SHP77 treated with DMSO at 0.1 percent for 48 hours (cell line): ENCODE measurements around the gene PCYOX1L.

ENCODE experiments used
- DNase-seq: peaks from one replicate; lab custom pipeline; 2025; lab: John Stamatoyannopoulos, UW

Gene PCYOX1L, protein sequence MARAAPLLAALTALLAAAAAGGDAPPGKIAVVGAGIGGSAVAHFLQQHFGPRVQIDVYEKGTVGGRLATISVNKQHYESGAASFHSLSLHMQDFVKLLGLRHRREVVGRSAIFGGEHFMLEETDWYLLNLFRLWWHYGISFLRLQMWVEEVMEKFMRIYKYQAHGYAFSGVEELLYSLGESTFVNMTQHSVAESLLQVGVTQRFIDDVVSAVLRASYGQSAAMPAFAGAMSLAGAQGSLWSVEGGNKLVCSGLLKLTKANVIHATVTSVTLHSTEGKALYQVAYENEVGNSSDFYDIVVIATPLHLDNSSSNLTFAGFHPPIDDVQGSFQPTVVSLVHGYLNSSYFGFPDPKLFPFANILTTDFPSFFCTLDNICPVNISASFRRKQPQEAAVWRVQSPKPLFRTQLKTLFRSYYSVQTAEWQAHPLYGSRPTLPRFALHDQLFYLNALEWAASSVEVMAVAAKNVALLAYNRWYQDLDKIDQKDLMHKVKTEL

DNA sequence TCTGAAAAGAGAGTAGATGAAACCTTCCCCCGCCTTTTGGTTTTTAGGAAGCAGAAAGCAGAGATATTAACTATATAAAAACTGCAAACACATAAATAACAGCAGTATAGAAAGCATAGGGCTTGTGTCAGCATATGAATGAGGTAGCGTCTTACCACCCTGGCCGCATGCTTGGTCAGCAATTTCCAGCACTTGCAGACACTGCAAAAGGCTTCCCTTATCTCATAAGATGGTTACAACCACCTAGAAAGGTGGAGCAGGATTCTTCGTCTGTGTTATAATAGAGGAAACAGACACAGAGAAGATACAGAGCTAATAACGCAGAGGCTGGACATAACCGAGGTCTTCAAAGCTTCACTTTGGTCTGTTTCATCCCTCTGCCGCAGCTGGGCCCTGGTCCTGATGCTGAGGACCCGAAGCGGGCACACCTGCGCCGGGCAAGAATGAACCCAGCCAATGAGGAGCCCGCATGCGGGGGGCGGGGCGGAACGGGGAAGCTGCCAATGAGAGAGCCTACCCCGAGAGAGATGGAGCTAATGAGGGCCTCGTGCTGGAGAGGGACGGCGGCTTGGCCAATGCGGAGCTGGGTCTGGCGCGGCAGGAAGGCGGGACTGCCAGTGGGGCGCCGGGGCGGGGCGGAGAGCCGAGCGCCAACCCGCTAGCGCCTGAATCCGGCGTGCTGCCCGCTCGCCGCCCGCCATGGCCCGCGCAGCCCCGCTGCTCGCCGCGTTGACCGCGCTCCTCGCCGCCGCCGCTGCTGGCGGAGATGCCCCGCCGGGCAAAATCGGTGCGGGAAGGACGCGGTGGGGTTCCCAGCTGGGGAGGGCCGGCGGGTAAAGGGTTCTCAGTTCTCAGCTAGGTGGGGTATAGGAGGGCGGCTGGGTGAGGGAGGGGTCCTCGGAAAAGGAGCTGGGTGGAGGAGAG, at the start of gene PCYOX1L:
TSS of gene PCYOX1L (plus strand) at position 677 of the 924 bp plus-strand sequence. CDS start at position 700, 23 bp downstream.
- peak; percentile 94 for DNase-seq

DNA sequence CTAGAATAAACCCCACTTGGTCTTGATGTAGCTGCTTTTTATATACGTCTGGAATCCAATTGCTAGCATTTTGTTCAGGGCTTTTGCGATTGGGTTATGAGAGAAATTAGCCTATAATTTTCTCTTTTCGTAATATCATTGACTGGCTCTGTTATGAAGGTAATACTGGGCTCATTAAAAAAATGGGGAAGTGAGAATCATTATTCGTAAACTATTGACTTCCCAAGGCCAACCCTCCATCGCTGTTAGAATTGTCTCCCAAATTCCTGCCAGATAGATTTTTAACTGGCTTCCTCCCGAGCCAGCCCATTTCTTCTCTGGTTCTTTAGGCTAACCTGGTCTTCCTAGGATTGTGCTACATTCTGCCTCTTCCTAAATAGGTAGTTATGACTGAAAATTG, 48.5 kb upstream of the PCYOX1L start:
- no peak for DNase-seq

DNA sequence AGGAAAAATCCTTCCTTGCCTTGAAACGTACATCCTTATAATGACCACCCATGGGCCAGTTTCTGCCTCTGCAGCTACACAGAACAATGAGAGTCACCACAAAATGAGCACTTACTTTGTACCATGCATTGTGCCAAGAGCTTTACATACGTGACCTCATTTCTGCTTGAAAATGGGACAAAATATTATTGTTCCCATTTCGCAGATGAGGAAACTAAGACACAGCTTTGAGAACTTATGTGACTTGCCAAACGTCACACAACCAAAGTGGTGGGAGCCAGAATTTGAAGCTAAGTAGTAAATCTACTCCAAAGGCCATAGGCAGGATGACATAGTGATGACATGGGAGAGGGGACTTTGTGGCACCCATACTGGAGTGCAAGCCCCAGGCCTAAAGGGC, 47.4 kb upstream of the PCYOX1L start:
- DNase-seq: no peak

DNA sequence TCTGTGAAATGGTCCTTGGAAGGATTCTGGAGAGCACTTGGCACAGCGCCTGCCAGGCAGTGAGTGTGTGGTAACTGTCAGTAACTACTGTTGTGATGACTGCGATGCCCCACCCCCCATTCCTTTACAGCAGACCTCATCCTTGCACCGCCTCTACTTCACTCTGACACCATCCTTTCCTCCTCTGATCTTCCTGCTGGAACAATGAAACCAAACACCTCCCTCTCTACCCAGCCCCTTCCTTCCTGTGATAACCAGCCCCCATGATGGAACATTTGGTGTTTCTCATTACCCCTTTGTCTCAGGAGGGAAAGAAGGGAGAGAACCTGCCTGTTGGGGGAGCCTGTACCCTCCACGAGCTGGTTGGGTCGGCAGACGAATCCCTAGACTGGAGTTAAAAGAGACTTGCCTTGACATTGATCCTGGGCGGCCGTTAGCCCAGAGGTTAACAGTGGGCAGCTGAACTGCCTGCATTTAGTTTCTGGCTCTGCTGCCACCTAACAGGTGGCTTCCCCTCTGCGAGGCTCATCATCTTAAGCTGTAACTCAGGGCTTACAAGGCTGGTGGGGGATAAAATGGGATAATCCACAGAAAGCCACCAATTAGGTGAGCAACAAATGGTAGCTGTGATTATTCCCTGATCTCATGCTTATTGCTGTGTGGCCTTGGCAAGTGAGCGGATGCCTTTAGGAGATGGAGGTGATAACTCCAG, 46.7 kb upstream of the PCYOX1L start:
- DNase-seq: no peak

DNA sequence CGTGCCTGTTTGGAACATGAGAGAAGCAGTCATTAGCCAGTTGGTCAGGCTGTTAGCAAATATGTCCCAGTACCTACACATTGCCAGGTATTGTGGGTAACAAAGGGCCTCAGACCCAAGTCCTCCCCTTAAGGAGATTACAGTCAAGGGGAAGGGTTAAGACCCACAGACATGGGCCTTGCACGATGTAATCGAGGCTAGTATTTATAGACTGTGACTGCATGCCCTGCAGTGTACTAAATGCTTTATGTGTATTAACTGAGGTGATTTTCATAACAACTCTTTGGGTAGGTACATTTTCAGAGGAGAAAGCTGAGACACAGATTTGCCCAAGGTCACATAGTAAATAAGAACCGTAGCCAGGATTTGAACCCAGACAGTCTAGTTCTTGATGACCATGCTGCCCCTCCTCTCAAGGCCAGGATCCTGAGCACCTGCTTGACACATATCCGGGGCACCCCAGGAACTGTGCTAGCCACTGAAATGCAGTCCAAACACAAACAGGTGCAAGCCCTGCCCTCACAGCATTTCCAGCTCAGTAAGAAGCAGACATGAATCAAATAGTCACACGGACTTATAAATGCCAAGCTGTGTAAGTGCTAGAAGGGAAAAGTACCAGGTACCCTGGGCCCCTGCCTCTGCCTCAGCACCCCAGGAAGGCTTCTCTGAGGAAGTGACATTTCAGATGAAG, 44.5 kb upstream of the PCYOX1L start:
- peak; percentile 40 for DNase-seq

DNA sequence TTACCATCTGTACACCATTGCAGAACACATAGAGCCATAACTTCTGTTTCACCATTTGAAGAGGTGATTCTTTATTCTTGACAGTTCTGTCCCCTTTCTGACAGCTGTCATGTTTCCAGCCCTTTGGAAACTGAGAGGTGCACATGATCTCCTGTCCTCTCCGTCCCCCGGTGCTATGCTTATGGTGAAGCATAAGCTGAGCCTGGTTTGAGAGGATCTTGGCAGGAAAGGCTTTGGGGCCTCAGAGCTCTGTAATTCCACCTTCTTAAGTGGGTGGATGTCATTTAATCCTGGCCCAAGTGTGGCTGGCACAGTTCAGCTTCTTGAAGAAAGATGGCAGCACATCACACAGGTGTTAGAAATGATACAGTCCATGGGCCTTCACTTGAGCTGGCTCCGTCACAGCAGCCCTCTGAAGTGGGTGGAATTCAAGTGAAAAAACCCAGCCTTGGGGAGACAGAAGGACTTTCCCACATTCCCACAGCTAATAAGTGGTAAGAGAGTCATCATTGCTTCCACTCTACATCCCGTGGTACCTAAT, 43.2 kb upstream of the PCYOX1L start:
- no peak for DNase-seq

DNA sequence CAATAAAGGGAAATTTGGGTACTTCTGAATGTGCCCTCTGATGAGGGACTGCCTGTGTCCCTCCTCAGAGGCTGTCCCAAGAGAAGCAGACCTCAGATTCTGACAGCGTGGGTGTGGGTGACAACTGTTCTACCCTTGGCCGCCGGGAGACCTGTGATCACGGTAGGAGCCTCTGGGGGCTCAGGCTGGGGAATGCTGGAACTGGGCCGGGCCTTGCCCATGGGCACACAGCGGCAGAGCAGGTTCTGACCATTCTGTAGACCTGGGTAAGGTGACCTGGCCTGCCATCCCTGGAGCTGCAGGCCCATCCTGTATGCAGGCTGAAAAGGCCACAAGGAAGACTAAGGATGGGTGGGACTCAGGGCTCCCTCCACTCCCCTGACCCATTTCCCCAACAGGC, 42.1 kb upstream of the PCYOX1L start:
- no peak for DNase-seq

DNA sequence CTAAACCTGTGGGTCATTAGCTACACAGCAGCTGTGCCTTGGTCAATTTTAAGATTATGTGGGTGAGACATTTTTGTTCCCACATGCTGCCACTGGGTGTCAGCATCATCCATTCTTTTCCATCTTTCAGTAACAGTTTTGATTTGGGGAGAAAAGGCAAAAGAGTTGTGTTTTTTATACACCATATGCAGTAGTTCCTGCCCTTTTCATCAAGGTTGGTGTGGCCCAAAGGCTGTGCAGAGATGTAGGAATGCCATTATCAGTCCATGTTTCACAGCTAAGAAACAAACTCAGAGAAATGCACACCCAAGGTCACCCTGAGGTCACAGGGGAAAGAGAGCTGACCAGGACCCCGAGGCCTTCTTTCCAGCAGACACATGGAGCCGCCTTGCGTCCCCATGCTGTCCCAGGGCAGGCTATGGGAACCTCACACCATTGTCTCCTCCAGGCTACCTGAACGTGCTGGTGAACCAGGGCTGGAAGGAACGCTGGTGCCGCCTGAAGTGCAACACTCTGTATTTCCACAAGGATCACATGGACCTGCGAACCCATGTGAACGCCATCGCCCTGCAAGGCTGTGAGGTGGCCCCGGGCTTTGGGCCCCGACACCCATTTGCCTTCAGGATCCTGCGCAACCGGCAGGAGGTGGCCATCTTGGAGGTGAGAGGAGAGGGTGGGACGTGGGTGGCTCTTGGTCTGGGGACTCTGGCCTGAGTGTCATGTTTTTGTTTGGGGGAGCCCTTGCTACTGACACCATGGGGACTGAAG, 40.4 kb upstream of the PCYOX1L start:
- DNase-seq: peak; percentile 51

DNA sequence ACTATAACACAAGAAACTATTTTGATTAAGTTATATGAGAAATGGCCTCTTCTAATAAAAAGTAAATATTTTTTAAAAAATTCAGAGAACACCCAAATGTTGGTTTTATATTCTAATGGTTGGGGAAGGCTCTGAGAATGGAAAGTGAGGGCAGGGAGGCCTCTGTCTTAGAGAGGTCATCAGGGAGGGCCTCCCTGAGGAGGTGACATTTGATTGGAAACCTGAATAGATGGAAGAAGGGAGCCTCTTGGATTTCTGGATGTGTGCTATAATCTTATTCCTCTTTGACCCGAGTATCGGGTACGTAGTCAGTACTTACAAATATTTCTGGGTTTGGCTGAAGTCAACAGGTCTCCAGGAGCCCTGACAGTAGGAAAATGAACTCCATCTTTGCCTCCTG, 38.7 kb upstream of the PCYOX1L start:
- DNase-seq: no peak

DNA sequence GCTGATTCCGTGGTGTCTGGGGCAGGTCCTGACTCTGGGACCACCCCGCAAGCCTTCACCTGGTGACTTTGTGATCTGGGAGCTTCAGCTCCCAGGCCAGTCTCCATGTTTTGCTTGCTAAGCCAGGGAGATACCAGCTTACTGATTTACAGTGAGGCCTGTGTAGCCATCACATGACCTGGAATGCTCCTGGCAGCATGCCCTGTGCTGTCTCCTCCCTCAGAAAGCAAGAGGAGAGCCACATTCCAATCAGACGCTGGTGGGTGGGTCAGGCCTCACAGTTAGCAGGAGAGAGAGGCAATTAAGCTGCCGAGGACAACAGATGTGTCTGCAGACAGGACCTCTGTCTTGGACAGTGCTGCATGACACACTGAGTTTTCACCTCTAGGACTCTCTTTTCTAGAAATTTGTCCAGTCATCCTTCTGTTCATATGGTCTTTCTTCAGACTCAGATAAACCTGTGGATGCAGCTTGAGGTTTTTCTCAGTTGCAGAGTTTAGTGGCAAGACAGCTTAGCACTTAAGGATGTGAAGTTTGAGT, 37.0 kb upstream of the PCYOX1L start:
- DNase-seq: peak; percentile 80

DNA sequence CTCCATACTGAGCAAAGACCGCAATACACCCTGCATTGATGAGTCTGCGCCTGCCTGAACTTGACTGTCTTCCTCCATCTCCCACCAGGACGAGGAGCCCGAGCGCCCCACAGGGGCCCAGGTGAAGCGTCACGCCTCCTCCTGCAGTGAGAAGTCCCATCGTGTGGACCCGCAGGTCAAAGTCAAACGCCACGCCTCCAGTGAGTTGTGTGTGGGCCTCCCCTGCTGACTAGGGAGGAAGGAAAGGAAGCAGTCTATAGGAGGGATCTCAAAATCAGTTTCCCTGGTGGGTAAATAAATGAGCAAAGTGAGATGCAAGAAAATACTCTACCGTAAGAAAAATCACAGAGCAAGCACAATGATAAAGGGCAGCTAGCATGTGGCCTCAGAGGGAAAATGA, 35.3 kb upstream of the PCYOX1L start:
- no peak for DNase-seq

DNA sequence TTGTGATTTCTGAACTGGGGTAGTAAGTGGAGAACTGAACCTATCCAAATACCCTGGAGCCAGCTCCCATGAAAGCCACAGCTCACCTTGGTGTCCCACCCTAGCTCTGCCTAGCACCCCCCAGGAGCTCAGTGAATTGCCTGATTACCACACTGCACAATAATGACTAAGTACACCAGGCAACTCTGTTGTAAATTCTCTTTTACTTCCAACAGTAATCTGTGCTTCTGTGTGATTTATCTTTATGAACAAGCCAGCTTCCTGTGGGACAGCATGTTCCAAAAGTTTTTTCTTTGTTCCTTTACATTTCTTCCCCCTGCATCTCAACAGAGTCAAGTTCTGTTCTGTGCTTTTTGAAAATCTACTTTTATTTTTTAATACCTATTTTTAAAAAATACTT, 34.6 kb upstream of the PCYOX1L start:
- DNase-seq: no peak

DNA sequence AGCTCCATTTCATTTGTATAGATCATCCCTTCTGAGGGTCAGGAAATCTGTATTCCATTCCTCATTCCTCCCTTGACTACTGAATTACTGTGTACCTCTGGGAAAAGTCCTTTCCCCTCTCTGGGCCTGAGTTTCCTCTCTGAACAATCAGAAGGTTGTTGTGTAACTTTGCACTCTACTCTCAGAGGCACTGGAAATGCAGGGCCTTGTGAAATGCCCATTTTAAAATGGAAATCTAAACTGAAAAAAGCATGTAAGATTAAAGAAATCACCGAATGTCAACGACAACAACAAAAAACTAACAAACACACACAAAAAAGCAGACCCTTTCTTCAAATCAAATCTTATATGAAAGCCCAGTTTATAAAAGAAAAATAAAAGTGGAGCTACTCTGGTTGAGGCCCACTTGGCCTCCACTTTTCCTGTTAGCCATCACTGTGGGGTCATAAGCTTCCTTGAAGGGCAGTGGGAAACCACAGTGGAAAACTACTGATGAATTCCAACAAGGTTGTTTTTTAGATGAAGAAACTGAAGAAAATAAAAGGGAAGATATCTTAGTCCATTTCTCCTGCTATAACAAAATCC, 34.1 kb upstream of the PCYOX1L start:
- no peak for DNase-seq

DNA sequence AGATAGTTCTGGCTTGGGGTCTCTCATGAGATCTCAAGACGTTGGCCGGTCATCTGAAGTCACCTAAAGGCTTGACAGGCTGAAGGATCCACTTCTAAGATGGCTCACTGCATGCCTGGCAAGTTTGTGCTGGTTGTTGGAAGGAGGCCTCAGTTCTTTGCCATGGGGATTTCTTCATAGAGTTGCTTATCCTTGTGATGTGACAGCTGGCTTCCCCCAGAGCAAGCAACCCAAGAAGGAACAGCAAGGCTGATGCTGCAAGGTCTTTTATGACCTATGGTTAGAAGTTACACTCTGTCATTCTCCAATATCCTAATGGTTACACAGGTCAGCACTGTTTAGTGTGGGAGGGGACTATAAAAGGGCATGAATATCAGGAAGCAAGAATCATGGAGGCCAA, 33.2 kb upstream of the PCYOX1L start:
- DNase-seq: no peak

DNA sequence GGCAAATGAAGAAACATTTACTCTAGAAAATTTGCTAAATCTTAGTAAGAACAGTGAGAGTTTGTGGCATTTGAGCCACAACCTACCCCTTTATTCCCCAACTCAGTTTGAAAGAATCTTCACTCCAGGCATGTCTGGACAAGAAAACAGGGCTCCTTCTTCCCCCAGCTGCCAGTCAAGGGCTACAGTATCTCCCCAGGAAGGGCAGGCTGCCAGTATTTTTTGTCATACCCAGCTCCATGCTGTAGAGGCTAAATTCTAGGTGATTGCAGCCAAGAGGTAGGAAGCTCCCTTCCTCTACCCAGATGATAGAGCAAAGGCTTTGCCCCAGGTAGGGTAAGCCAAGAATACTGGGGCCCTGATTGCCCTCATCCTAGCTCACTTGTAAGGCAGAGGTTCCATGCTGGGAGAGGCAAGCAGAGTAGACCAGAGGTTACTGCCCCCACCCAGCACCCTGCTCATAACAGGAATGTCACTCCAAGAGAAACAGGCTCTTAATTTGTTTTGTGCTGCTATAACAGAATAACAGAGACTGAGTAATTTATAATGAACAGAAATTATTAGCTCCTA, 32.6 kb upstream of the PCYOX1L start:
- DNase-seq: no peak

DNA sequence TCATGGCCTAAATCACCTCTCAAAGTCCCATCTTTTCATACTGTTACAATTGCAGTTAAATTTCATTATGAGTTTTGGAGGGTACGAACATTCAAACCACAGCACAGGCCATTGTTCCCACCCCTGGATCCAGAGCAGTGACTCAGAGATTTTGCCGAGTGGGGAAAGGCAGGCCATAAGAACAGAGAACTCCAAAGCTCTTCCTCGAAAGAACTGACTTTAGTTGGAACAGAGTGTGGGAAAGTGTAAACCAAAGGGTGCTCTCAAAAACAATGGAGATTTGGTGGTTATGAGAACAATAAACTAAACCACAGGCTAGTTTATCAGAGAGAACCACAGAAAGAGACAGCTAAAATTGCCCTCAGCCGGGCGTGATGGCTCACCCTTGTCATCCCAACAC, 32.0 kb upstream of the PCYOX1L start:
- DNase-seq: no peak

DNA sequence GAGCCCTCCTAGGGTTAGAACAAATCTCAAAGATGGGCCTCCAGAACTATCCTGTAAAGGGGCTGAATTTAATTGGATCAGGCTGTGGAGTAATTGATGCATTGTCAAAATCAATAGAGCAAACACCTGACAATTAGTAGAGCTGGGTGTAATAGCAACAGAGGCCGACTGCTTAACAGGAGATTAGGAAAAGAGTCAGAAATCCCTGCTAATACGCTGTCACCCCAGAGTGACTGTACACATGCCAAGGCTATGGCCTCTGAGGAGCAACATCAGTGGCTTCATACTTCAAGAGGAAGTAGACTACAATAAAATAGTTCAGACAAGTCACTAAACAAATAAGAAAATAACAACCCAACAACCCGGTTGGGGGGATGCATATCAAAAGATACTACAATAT, 31.2 kb upstream of the PCYOX1L start:
- no peak for DNase-seq

DNA sequence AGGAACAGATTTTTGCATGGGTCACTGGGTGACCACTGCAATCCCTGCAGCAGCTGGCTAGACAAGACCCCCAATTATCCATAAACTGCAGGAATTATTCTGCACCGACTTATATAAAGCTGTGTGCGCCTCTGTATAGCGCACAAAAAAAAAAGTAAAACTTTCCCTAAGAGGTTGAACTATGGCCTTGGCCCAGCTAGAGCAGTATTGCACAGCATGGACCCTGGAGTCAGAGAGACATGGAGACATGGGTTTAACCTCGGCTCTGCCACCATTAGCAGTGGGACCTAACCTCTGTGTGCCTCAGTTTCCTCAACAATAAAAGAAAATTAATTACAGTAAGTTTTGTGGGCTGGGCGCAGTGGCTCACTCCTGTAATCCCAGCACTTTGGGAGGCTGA, 29.7 kb upstream of the PCYOX1L start:
- DNase-seq: no peak

DNA sequence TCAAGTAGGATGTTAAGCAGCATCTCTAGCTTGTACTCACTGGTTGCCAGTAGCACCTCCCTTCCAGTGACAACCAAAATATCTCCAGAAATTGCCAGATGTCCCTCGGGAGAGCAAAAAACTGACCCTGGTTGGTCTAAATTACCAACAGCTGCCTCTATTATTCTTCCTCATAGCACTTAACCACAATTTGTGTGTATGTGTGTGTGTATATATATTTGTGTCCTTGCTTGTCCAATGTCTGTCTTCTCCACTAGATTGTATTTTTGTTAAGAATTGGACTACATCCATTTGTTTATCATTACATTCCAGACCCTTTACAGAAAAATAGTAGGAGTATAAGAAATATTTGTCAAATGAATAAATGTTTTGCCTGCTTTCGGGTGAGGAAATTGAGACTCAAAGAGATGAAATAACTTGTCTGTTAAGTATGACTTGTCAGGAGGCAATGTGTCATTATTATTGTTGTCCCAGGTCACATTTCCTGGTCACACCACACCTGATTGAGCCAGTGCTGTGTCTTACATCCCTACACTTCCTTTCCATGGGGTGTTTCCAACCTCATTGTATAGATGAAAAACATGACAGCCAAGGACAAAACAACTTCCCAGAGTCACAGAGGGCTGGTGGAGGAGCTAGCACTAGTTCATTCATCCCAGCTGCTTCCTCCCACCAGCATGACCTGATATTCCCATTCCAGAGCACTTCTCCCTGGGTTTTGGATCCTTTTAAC, 24.0 kb upstream of the PCYOX1L start:
- no peak for DNase-seq
